Measurements from ENCODE around the gene TMEM183A. TPM values are rescaled to one million over a fixed set of nuclear protein-coding genes. Genes with fewer than 3 reads are reported as not detected.

Gene TMEM183A
- total and polyA plus RNA-seq, 2 experiments from 2014 or later, result 55.1 to 128 TPM

- TF ChIP-seq ZNF462 (CRISPR knock-in tag; IDR thresholded peaks at IDR 0.05) (no peak), ZNF331 (CRISPR knock-in tag; IDR thresholded peaks at IDR 0.05; ENCODE audit: low read depth) (no peak), JUNB (IDR thresholded peaks at IDR 0.05; ENCODE audit: unreplicated experiment) (no peak), REST (IDR thresholded peaks at IDR 0.05; ENCODE audit: unreplicated experiment) (no peak), EZH2 (IDR thresholded peaks at IDR 0.05; ENCODE audit: low read depth, unreplicated experiment) (no peak), EZH2phosphoT487 (IDR thresholded peaks at IDR 0.05; ENCODE audit: unreplicated experiment) (no peak), ZNF114 (CRISPR knock-in tag; IDR thresholded peaks at IDR 0.05) (no peak)
Observed at GRCh38 chr1:203054184-203054583, 47.0 kb downstream of the TMEM183A start (continued).
